ENCODE results near the gene CBFA2T3.

Gene CBFA2T3

GRCh38 chr16:88994695-88995094, 17.7 kb upstream of the CBFA2T3 start:
- no peak for DNase-seq

- DNase-seq, result no peak
Observed at GRCh38 chr16:88993946-88994600, 17.1 kb upstream of the CBFA2T3 start.

- DNase-seq, result no peak
Observed at GRCh38 chr16:88993166-88993761, 16.3 kb upstream of the CBFA2T3 start.

GRCh38 chr16:88992351-88993165, 15.6 kb upstream of the CBFA2T3 start:
- DNase-seq, result no peak

GRCh38 chr16:88991813-88992350, 14.9 kb upstream of the CBFA2T3 start:
- no peak for DNase-seq

- no peak for DNase-seq
Observed at GRCh38 chr16:88989852-88990547, 13.0 kb upstream of the CBFA2T3 start.

GRCh38 chr16:88988980-88989811, 12.2 kb upstream of the CBFA2T3 start:
- DNase-seq, result no peak

- no peak for DNase-seq
Observed at GRCh38 chr16:88985521-88985920, 8.5 kb upstream of the CBFA2T3 start.

GRCh38 chr16:88983771-88984687, 7.0 kb upstream of the CBFA2T3 start:
- DNase-seq, result no peak

- DNase-seq, result no peak
Observed at GRCh38 chr16:88983165-88983564, 6.2 kb upstream of the CBFA2T3 start.

GRCh38 chr16:88982286-88983084, 5.5 kb upstream of the CBFA2T3 start:
- DNase-seq, result no peak

- no peak for DNase-seq
Observed at GRCh38 chr16:88979353-88980015, 2.5 kb upstream of the CBFA2T3 start.

GRCh38 chr16:88978608-88979346, 1.8 kb upstream of the CBFA2T3 start:
- no peak for DNase-seq

- DNase-seq, result no peak
Observed at GRCh38 chr16:88977812-88978607, 1.0 kb upstream of the CBFA2T3 start.

GRCh38 chr16:88976366-88977017, 515 bp downstream of the CBFA2T3 start:
- DNase-seq, result no peak

GRCh38 chr16:88975511-88976061, 1.4 kb downstream of the CBFA2T3 start:
- no peak for DNase-seq

- no peak for DNase-seq
Observed at GRCh38 chr16:88974916-88975215, 2.1 kb downstream of the CBFA2T3 start.
